Endometrium (tissue), 2 donors: ENCODE results near the gene DPYD.

Source experiments
- FAIRE-seq: peaks from 2 replicates; lab custom pipeline; 2012; peaks lifted over from hg19 to GRCh38; lab: Jason Lieb, UNC
- donor health status: control.
- donor health status: control.

DPYD gene

GRCh38 chr1:97610102-97610501, 310.7 kb downstream of the DPYD start:
- no peak for FAIRE-seq

- FAIRE-seq = no peak
Observed at GRCh38 chr1:97608272-97608671, 312.6 kb downstream of the DPYD start.

GRCh38 chr1:97603776-97604175, 317.1 kb downstream of the DPYD start:
- FAIRE-seq = peak; percentile 8

DNA sequence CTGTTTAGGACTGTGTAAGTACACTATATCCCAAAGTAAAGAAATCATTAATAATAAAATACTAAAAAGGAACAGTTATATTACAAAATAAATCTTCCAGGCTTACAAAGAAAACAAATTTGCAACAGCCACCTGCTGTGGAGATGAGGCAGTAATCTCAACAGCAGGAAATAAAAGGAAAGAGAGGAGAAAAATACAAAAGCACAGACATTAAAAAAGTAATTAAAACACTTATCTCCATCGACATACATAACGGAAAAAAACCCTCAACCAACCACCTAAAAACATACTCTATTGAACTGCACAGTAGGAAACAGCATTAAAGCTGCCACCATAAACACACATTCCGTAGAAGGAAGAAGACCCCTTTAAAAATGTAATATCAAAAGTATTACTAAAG, 317.6 kb downstream of the DPYD start:
- FAIRE-seq = no peak

- FAIRE-seq = no peak
Observed at GRCh38 chr1:97599447-97599846, 321.4 kb downstream of the DPYD start.

- FAIRE-seq = no peak
Observed at GRCh38 chr1:97593192-97593591, 327.6 kb downstream of the DPYD start.

DNA sequence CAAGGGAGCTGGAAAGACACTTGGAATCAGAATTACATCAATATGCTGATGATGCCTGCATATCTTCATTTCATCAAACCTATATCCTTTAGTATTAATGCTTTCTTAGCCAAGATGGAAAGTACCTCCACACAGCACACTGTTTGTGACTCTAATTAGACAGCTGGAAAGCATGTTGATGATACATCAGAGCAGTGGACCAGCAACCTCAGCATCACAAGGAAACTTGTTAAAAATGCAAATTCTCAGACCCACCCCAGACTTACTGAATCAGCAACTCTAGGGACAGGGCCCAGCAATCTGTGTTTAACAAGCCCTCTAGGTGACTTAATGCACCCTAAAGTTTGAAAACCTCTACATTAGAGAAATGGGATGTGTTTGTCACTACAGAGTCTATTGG, 332.1 kb downstream of the DPYD start:
- no peak for FAIRE-seq

- no peak for FAIRE-seq
Observed at GRCh38 chr1:97581614-97582051, 339.2 kb downstream of the DPYD start.

DNA sequence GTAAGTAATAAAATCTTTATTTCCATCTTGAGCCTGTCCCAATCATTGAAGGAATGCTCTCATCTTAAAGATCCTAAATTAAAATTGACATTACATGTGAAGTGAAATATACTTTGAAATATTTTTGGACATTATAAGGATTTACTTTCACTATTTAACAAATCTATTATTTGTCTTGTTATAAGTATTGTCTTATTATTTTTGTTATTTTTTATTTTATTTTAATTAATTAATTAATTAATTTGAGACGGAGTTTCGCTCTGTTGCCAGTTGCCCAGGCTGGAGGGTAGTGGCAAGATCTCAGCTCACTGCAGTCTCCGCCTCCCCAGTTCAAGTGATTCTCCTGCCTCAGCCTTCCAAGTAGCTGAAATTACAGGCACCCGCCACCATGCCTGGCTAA, 343.2 kb downstream of the DPYD start:
- FAIRE-seq = no peak

- FAIRE-seq = no peak
Observed at GRCh38 chr1:97573553-97573952, 347.3 kb downstream of the DPYD start.

- no peak for FAIRE-seq
Observed at GRCh38 chr1:97572561-97572960, 348.3 kb downstream of the DPYD start.

DNA sequence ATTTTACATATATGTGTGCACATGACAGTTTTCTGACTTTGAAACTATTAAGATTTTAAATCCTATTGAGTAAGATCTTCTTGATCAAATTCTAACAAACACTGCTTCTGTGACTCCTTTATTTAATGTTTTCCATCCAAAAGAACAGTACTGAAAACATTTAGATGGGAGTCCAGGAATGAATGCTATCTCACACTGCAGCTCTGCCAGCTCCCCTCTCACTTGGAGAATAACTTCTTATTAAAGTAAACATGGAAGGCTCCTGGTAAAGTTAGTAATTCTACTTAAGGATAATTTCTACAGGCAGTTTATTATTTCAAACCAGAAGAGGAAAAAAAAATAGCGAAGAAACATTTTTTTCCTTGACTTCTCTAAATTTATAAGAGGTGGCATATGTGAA, 349.1 kb downstream of the DPYD start:
- FAIRE-seq = no peak

DNA sequence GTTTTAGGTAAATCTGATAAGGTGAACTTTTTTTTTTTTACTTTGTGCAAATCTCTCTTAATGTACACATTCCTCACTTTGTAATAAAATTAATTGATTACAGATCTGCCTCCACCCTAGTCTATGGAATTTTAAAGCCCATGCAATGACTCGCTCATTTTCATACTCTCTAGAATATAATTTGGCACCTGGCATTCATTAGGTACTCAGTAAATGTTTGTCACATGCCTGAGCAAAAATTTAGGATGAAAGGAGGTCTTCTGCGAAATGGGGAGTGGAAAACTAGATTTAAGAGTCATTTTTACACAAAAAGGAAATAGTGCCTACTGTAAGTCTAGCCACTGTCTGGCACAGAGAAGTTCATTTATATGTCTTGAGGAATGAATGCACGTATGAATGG, 350.1 kb downstream of the DPYD start:
- FAIRE-seq = no peak

GRCh38 chr1:97567000-97567749, 353.7 kb downstream of the DPYD start:
- FAIRE-seq = no peak

- FAIRE-seq = no peak
Observed at GRCh38 chr1:97565886-97566285, 354.9 kb downstream of the DPYD start.

GRCh38 chr1:97563926-97564325, 356.9 kb downstream of the DPYD start:
- FAIRE-seq = no peak

DNA sequence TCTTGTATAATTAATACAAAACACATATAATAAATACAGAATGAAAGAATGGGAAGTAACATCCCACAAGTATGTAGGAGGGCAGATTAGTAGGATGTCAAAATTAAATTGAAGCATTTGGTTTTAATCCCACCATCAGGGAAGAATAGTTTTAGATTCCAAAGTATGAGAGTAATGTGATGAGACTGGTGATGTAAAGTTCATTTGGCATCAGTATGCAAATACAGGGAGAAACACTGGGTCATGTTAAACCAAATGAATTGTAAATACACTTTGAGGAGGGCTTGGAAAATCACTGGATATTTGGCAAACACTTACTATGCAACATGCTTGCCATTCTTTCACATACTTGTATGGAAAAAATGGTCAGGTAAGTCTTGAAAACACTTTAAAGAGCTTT, 358.8 kb downstream of the DPYD start:
- peak; percentile 97 for FAIRE-seq

- FAIRE-seq = no peak
Observed at GRCh38 chr1:97560714-97561113, 360.1 kb downstream of the DPYD start.

DNA sequence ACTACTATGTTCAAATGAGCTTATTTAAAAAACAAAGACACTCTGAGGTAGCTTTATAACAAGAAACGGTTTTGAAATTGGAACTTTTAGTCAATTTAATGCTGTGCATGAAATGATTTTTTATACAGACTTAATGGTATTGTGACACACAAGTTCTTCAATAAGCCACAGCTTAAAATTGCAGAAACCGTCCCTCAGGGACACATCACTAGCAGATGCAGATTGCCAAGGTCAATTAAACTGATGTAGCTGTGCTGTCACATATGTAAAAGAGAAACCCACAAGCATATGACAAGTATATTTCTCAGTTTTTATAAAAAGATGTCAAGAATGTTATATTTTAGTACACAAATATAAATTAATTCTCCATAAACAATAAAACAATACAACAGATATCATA, 366.9 kb downstream of the DPYD start:
- FAIRE-seq = no peak

- no peak for FAIRE-seq
Observed at GRCh38 chr1:97551113-97551512, 369.7 kb downstream of the DPYD start.

- FAIRE-seq = no peak
Observed at GRCh38 chr1:97545446-97545845, 375.4 kb downstream of the DPYD start.

DNA sequence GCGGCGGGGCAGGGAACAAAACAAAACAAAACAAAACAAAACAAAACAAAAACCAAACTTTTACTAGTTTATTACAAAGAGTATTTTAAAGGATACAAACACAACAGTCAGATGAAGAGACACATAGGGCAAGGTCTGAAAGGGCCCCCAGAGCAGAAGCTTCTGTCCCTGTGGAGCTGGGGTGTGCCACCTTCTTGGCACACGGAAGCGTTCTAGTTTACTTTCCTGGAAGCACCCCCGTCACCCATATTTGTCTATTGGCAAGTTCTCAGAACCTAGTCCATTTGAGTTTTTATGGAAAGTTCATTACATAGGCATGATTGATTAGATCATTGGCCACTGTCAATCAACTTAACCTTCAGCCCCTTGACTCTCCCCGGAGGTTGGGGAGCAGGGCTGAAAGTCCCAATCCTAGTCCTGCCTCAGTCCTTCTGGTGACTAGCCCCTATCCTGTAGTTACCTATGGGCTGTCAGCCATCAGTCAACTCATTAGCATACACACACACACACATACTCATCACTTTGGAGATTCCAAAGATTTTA, 380.4 kb downstream of the DPYD start:
- FAIRE-seq = no peak

- no peak for FAIRE-seq
Observed at GRCh38 chr1:97538113-97538512, 382.7 kb downstream of the DPYD start.

GRCh38 chr1:97533358-97533757, 387.5 kb downstream of the DPYD start:
- FAIRE-seq = no peak
